ENCODE data around the gene CHDH. TPM values are rescaled to one million over a fixed set of nuclear protein-coding genes. Genes with fewer than 3 reads are reported as not detected.

The CHDH gene
- total and polyA plus RNA-seq, 2 experiments from 2014 or later: 31.1 to 62.6 TPM

GRCh38 chr3:53807117-53807810, 39.0 kb downstream of the CHDH start:
- peak overlapping the region; percentile 86 for H3K27ac ChIP-seq
- peaks cover 25% of the 10 kb centered on the region for H3K4me1 ChIP-seq (ENCODE audit: insufficient read depth)
- H3K4me3 ChIP-seq: no peak overlapping the region
- no peak for DNase-seq (ENCODE audit: low spot score)
- H3K9me3 ChIP-seq (ENCODE audit: low read depth): no peaks in the 10 kb centered on the region
- no peaks in the 10 kb centered on the region for H3K36me3 ChIP-seq (replicated peaks; ENCODE audit: insufficient read depth, low read depth)
- no peaks in the 10 kb centered on the region for H3K9me2 ChIP-seq (replicated peaks; ENCODE audit: insufficient read depth)
- H3K79me2 ChIP-seq: no peaks in the 10 kb centered on the region
- H2AFZ ChIP-seq: no peak overlapping the region
- no peak for TF ChIP-seq EZH2 (IDR thresholded peaks at IDR 0.05; ENCODE audit: borderline replicate concordance)
- no peaks in the 10 kb centered on the region for H4K20me1 ChIP-seq (ENCODE audit: insufficient read depth, poor library complexity, severe bottlenecking)
- H3K27me3 ChIP-seq: no peaks in the 10 kb centered on the region
- H3K4me2 ChIP-seq: no peak overlapping the region
- WGBS (ENCODE audit: low lambda C conversion rate, missing lambda C conversion rate): 73% methylated on average over 15 of the region's 15 CpGs

GRCh38 chr3:53806182-53807116, 39.8 kb downstream of the CHDH start:
- no peaks in the 10 kb centered on the region for H3K36me3 ChIP-seq (replicated peaks; ENCODE audit: insufficient read depth, low read depth)
- H2AFZ ChIP-seq: no peak overlapping the region
- H3K4me3 ChIP-seq: no peak overlapping the region
- H3K9me2 ChIP-seq (replicated peaks; ENCODE audit: insufficient read depth): no peaks in the 10 kb centered on the region
- WGBS (ENCODE audit: low lambda C conversion rate, missing lambda C conversion rate): 74% methylated on average over 10 of the region's 10 CpGs
- H3K4me2 ChIP-seq: no peak overlapping the region
- peak overlapping the region; percentile 86 for H3K27ac ChIP-seq
- DNase-seq (ENCODE audit: low spot score): peak; percentile 60
- TF ChIP-seq CTCF (IDR thresholded peaks at IDR 0.05; ENCODE audit: poor library complexity) (no peak), EZH2phosphoT487 (IDR thresholded peaks at IDR 0.05; ENCODE audit: low read depth, severe bottlenecking, unreplicated experiment) (no peak), EZH2 (IDR thresholded peaks at IDR 0.05; ENCODE audit: borderline replicate concordance) (no peak)
- H3K79me2 ChIP-seq: no peaks in the 10 kb centered on the region
- peaks cover 25% of the 10 kb centered on the region for H3K4me1 ChIP-seq (ENCODE audit: insufficient read depth)
- H3K9me3 ChIP-seq (ENCODE audit: low read depth): no peaks in the 10 kb centered on the region
- H3K27me3 ChIP-seq: no peaks in the 10 kb centered on the region
- no peaks in the 10 kb centered on the region for H4K20me1 ChIP-seq (ENCODE audit: insufficient read depth, poor library complexity, severe bottlenecking)

- H3K36me3 ChIP-seq (replicated peaks; ENCODE audit: insufficient read depth, low read depth): no peaks in the 10 kb centered on the region
- no peak overlapping the region for H2AFZ ChIP-seq
- H3K79me2 ChIP-seq: no peaks in the 10 kb centered on the region
- H3K4me3 ChIP-seq: no peak overlapping the region
- 100% methylated on average over 1 of the region's 4 CpGs for WGBS (ENCODE audit: low lambda C conversion rate, missing lambda C conversion rate)
- no peaks in the 10 kb centered on the region for H4K20me1 ChIP-seq (ENCODE audit: insufficient read depth, poor library complexity, severe bottlenecking)
- TF ChIP-seq CTCF (IDR thresholded peaks at IDR 0.05; ENCODE audit: poor library complexity) (no peak), EZH2 (IDR thresholded peaks at IDR 0.05; ENCODE audit: borderline replicate concordance) (no peak), EZH2phosphoT487 (IDR thresholded peaks at IDR 0.05; ENCODE audit: low read depth, severe bottlenecking, unreplicated experiment) (no peak)
- no peak overlapping the region for H3K4me2 ChIP-seq
- H3K4me1 ChIP-seq (ENCODE audit: insufficient read depth): peaks cover 25% of the 10 kb centered on the region
- no peaks in the 10 kb centered on the region for H3K27me3 ChIP-seq
- no peaks in the 10 kb centered on the region for H3K9me2 ChIP-seq (replicated peaks; ENCODE audit: insufficient read depth)
- DNase-seq (ENCODE audit: low spot score): no peak
- H3K27ac ChIP-seq: no peak overlapping the region
- no peaks in the 10 kb centered on the region for H3K9me3 ChIP-seq (ENCODE audit: low read depth)
These were observed 40.6 kb downstream of the CHDH start for GRCh38 chr3:53805463-53806159.

Measured in hepatocyte (in vitro differentiated cells).